Right lobe of liver (tissue), 4 donors: ENCODE measurements around the gene TIAM2.

Experiments
- POLR2A ChIP-seq: fragments of 450-650 bp; IDR thresholded peaks from one replicate; pipeline ENCODE4 v1.6.1; 2017; ENCODE audit warnings: antibody characterized with exemption, mild to moderate bottlenecking
- TF ChIP-seq, protein P1 (sequence below), 4 donors: fragments of 200-600 bp in 3 of 4; fragments of 450-650 bp in 1 of 4; IDR thresholded peaks; one replicate each; pipeline versions ENCODE4 v1.5.1 to v1.8.0; 2016 to 2022; ENCODE audit warnings: antibody characterized with exemption in 4 of 4, mild to moderate bottlenecking in 2 of 4
- donor health status: DM: no; HTN: no; CAD: no.
- donor health status: DM: no; HTN: no; CAD: no.
- donor health status: DM: no; HTN: yes; CAD: no.

GRCh38 chr6:154951345-154952200 lies 43.5 kb upstream of the TIAM2 start:
- no peak for TF ChIP-seq POLR2A
- TF ChIP-seq, protein P1, sequence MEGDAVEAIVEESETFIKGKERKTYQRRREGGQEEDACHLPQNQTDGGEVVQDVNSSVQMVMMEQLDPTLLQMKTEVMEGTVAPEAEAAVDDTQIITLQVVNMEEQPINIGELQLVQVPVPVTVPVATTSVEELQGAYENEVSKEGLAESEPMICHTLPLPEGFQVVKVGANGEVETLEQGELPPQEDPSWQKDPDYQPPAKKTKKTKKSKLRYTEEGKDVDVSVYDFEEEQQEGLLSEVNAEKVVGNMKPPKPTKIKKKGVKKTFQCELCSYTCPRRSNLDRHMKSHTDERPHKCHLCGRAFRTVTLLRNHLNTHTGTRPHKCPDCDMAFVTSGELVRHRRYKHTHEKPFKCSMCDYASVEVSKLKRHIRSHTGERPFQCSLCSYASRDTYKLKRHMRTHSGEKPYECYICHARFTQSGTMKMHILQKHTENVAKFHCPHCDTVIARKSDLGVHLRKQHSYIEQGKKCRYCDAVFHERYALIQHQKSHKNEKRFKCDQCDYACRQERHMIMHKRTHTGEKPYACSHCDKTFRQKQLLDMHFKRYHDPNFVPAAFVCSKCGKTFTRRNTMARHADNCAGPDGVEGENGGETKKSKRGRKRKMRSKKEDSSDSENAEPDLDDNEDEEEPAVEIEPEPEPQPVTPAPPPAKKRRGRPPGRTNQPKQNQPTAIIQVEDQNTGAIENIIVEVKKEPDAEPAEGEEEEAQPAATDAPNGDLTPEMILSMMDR (IDR thresholded peaks at IDR 0.05), result no peak
